CD14-positive monocyte (primary cell): ENCODE results near the gene CD74. TPM values are rescaled to one million over a fixed set of nuclear protein-coding genes. Genes with fewer than 3 reads are reported as not detected.

Experiments used
- DNase-seq, 3 donors: peaks; one replicate each; pipeline ENCODE4 v3.0.0-alpha.2; 2011 to 2022
- H2AFZ ChIP-seq: 2 replicates; pipeline ENCODE4 v1.6.0; 2012; ENCODE audit warnings: mild to moderate bottlenecking, low read depth, low read length, inconsistent platforms; ENCODE audit not compliant: insufficient read depth, poor library complexity, severe bottlenecking
- H3K27ac ChIP-seq, 2 donors: 1 replicate in 1 of 2; 2 replicates in 1 of 2; pipeline ENCODE4 v1.5.1; 2012 to 2013; ENCODE audit warnings: low read length in 2 of 2, control low read depth in 1 of 2, inconsistent platforms in 1 of 2, low read depth in 1 of 2, mild to moderate bottlenecking in 1 of 2
- H3K27me3 ChIP-seq, 2 donors: one replicate each; pipeline versions ENCODE4 v1.6.0 to v1.6.1; 2011 to 2013; ENCODE audit warnings: low read length in 2 of 2; ENCODE audit not compliant: control insufficient read depth in 2 of 2, insufficient read depth in 2 of 2
- H3K36me3 ChIP-seq, 2 donors: replicated peaks in 1 of 2; 1 replicate in 1 of 2; 2 replicates in 1 of 2; pipeline versions ENCODE4 v1.5.1 to v1.6.1; 2012 to 2013; ENCODE audit warnings: low read length in 2 of 2, control low read depth in 1 of 2, inconsistent platforms in 1 of 2, mild to moderate bottlenecking in 1 of 2; ENCODE audit not compliant: insufficient read depth in 2 of 2, control insufficient read depth in 1 of 2
- H3K4me1 ChIP-seq, 2 donors: 1 replicate in 1 of 2; 2 replicates in 1 of 2; pipeline versions ENCODE4 v1.5.1 to v1.6.1; 2012 to 2013; ENCODE audit warnings: low read length in 2 of 2, control low read depth in 1 of 2, inconsistent platforms in 1 of 2, mild to moderate bottlenecking in 1 of 2, moderate library complexity in 1 of 2; ENCODE audit not compliant: insufficient read depth in 2 of 2, control insufficient read depth in 1 of 2
- H3K4me2 ChIP-seq: replicated peaks from 2 replicates; pipeline ENCODE3; 2012; ENCODE audit warnings: low read length, moderate library complexity, mild to moderate bottlenecking; ENCODE audit not compliant: poor library complexity, severe bottlenecking; ENCODE audit errors: extremely low read depth
- H3K4me3 ChIP-seq, 3 experiments: fragments of 200-600 bp in 1 of 3; sonication (generic) in 1 of 3; replicated peaks in 1 of 3; 1 replicate in 2 of 3; 2 replicates in 1 of 3; pipeline ENCODE4 v1.5.1; 2011 to 2013; ENCODE audit warnings: low read length in 3 of 3, mild to moderate bottlenecking in 3 of 3, control low read depth in 2 of 3, low read depth in 2 of 3, inconsistent platforms in 1 of 3, moderate library complexity in 1 of 3
- H3K79me2 ChIP-seq: 2 replicates; pipeline ENCODE4 v1.6.0; 2012; ENCODE audit warnings: mild to moderate bottlenecking, control low read depth, inconsistent platforms, low read length, moderate library complexity; ENCODE audit not compliant: insufficient read depth
- H3K9ac ChIP-seq: 2 replicates; pipeline ENCODE4 v1.6.0; 2017; ENCODE audit warnings: low read length, mild to moderate bottlenecking; ENCODE audit not compliant: insufficient read depth, poor library complexity, severe bottlenecking
- H3K9me3 ChIP-seq, 2 donors: replicated peaks in 1 of 2; 1 replicate in 1 of 2; 2 replicates in 1 of 2; pipeline versions ENCODE4 v1.5.1 to v1.6.1; 2012 to 2013; ENCODE audit warnings: low read length in 2 of 2, control low read depth in 1 of 2; ENCODE audit not compliant: control insufficient read depth in 1 of 2, insufficient read depth in 1 of 2
- H4K20me1 ChIP-seq: 2 replicates; pipeline ENCODE4 v1.6.0; 2012; ENCODE audit warnings: mild to moderate bottlenecking, low read length, control low read depth, moderate library complexity; ENCODE audit not compliant: insufficient read depth
- H3K27ac Mint-ChIP-seq, 7 donors: one replicate each; pipeline ENCODE4 v1.8.0; 2020; ENCODE audit warnings: mild to moderate bottlenecking in 7 of 7, mixed read lengths in 7 of 7, moderate library complexity in 6 of 7, inconsistent platforms in 2 of 7
- H3K27me3 Mint-ChIP-seq, 3 donors: one replicate each; pipeline ENCODE4 v1.8.0; 2021 to 2022; ENCODE audit warnings: low read depth in 3 of 3, mild to moderate bottlenecking in 3 of 3, mixed read lengths in 3 of 3, moderate library complexity in 3 of 3, inconsistent platforms in 1 of 3
- H3K36me3 Mint-ChIP-seq, 2 donors: one replicate each; pipeline ENCODE4 v1.8.0; 2020; ENCODE audit warnings: mixed read lengths in 2 of 2, inconsistent platforms in 1 of 2, mild to moderate bottlenecking in 1 of 2
- H3K4me1 Mint-ChIP-seq: one replicate; pipeline ENCODE4 v1.8.0; 2020; ENCODE audit warnings: mild to moderate bottlenecking, mixed read lengths
- H3K4me3 Mint-ChIP-seq, 2 donors: one replicate each; pipeline ENCODE4 v1.8.0; 2020; ENCODE audit warnings: mild to moderate bottlenecking in 2 of 2, mixed read lengths in 2 of 2, moderate library complexity in 1 of 2
- H3K9me3 Mint-ChIP-seq, 7 donors: one replicate each; pipeline ENCODE4 v1.8.0; 2020 to 2022; ENCODE audit warnings: mixed read lengths in 7 of 7, mild to moderate bottlenecking in 6 of 7, moderate library complexity in 6 of 7, inconsistent platforms in 2 of 7
- WGBS: methylation state at CpG from one replicate; pipeline ENCODE4 v1.1.5; 2013; ENCODE audit warnings: missing lambda C conversion rate; ENCODE audit not compliant: insufficient coverage; 5-methylcytosine and 5-hydroxymethylcytosine counted together
- intact Hi-C, 2 donors: fragments of 100-400 bp; cut with micrococcal nuclease; formaldehyde crosslinking; loops; one replicate each; pipeline versions ENCODE4 v1.15.0 to v1.15.1; 2023
- polyA plus RNA-seq, 3 donors: library from polyadenylated mRNA; depleted of rRNA in 1 of 3; unstranded in 2 of 3; stranded (reverse) in 1 of 3; fragments of 300-500 nt in 2 of 3; fragments of >200 nt in 1 of 3; fragmentation: Illumina TruSeq in 2 of 3; gene quantifications; 1 replicate in 2 of 3; 2 replicates in 1 of 3; pipeline ENCODE4 v1.2.3, GENCODE V29; 2012 to 2021
- TF ChIP-seq, protein P1 (sequence below): fragments of 200-600 bp; IDR thresholded peaks from one replicate; pipeline ENCODE4 v1.8.0; 2022; ENCODE audit warnings: antibody characterized with exemption, mild to moderate bottlenecking

The CD74 gene
- polyA plus RNA-seq, 3 donors, result 3,498 to 7,550 (median 4,939) TPM

DNA sequence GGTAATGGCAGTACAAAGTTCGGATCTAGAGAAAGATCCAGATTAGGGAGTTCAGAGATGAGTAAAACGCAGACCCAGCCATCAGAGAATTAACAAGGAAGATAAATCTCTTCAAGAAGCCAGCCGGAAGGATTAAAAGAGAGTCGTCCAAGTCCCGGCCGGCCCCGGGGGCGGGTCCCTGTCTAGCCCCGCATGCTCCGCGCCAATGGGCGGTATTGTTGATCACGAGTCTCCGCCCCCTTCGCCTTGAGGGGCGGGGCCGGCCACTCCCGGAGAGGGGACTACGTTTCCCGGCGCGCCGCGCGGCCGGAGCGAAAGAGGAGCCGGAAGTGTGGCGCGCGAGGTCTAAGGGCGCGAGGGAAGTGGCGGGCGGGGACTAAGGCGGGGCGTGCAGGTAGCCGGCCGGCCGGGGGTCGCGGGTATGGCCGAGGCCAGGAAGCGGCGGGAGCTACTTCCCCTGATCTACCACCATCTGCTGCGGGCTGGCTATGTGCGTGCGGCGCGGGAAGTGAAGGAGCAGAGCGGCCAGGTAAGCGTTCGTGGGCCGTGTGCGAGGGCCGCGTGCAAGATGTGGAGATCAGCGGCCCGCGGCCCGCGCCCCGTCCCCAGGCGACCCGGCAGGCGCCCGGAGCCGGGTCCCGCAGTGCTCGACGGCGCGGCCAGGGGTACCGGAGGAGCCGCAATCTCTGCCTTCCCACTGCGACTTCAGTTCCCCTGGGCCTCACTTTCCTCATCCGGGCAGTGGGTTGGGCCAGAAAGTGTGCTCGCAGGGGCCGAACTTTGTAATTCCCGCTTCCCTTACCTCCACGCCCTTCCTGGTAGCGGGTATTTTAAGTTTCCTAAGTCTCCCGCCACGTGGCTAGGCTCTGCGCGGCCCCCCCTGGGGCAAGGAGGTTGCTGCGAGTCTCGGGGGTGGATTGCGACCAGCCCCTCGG is 55.1 kb downstream of the CD74 start, which contains the start of gene TCOF1:
TCOF1 (plus strand) TSS at position 372 of the 935 bp plus-strand sequence; CDS start at position 422, 50 bp downstream.
- peak within 1 kb of the TSS; percentile 85 for H3K9ac ChIP-seq
- Mint-ChIP-seq H3K27me3 (peaks cover 0 to 6% (median 3%) of the 10 kb centered on the region in 3 donors), H3K36me3 (peaks cover 24 to 29% of the 10 kb centered on the region in 2 donors), H3K4me3 (peak within 1 kb of the TSS; percentile 78 to 88), H3K9me3 (no peaks in the 10 kb centered on the region), H3K4me1 (peaks cover 36% of the 10 kb centered on the region), H3K27ac (peak within 1 kb of the TSS; percentile 61 to 87 (median 75))
- H3K9me3 ChIP-seq, result no peaks in the 10 kb centered on the region
- under 1% methylated on average over 83 of the region's 90 CpGs for WGBS
- peaks cover 17 to 28% of the 10 kb centered on the region in 2 donors for H3K36me3 ChIP-seq
- no peaks in the 10 kb centered on the region for H3K27me3 ChIP-seq
- H3K27ac ChIP-seq, result peak within 1 kb of the TSS; percentile 33 to 70
- peaks cover 10% of the 10 kb centered on the region for H4K20me1 ChIP-seq
- H3K4me3 ChIP-seq, result peak within 1 kb of the TSS; percentile 55 to 85 (median 77)
- peak within 1 kb of the TSS; percentile 84 for H2AFZ ChIP-seq
- H3K79me2 ChIP-seq, result peaks cover 30% of the 10 kb centered on the region
- DNase-seq, result peak; percentile 90 to 95 (median 94)
- intact Hi-C loops, result no loop called here
- H3K4me1 ChIP-seq, result peaks cover 25 to 28% of the 10 kb centered on the region in 2 donors
- TF ChIP-seq, protein P1, sequence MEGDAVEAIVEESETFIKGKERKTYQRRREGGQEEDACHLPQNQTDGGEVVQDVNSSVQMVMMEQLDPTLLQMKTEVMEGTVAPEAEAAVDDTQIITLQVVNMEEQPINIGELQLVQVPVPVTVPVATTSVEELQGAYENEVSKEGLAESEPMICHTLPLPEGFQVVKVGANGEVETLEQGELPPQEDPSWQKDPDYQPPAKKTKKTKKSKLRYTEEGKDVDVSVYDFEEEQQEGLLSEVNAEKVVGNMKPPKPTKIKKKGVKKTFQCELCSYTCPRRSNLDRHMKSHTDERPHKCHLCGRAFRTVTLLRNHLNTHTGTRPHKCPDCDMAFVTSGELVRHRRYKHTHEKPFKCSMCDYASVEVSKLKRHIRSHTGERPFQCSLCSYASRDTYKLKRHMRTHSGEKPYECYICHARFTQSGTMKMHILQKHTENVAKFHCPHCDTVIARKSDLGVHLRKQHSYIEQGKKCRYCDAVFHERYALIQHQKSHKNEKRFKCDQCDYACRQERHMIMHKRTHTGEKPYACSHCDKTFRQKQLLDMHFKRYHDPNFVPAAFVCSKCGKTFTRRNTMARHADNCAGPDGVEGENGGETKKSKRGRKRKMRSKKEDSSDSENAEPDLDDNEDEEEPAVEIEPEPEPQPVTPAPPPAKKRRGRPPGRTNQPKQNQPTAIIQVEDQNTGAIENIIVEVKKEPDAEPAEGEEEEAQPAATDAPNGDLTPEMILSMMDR, result no peak
- H3K4me2 ChIP-seq, result peak within 1 kb of the TSS; percentile 81

- H2AFZ ChIP-seq, result peak overlapping the region; percentile 84
- peaks cover 10% of the 10 kb centered on the region for H4K20me1 ChIP-seq
- peaks cover 17 to 20% of the 10 kb centered on the region in 2 donors for H3K36me3 Mint-ChIP-seq
- WGBS, result 64% methylated on average over 8 of the region's 10 CpGs
- peaks cover 33 to 36% of the 10 kb centered on the region in 2 donors for H3K4me1 ChIP-seq
- peaks cover 30% of the 10 kb centered on the region for H3K79me2 ChIP-seq
- no peaks in the 10 kb centered on the region for H3K9me3 Mint-ChIP-seq
- H3K4me3 ChIP-seq, result peak overlapping the region; percentile 55 to 85 (median 77)
- DNase-seq, result no peak
- intact Hi-C loops, result no loop called here
- peaks cover 8 to 20% of the 10 kb centered on the region in 2 donors for H3K36me3 ChIP-seq
- H3K27me3 ChIP-seq, result no peaks in the 10 kb centered on the region
- no peak overlapping the region for H3K9ac ChIP-seq
- peak overlapping the region; percentile 78 to 88 for H3K4me3 Mint-ChIP-seq
- H3K4me1 Mint-ChIP-seq, result peaks cover 45% of the 10 kb centered on the region
- H3K4me2 ChIP-seq, result peak overlapping the region; percentile 81
- peaks cover 1 to 6% (median 3%) of the 10 kb centered on the region in 3 donors for H3K27me3 Mint-ChIP-seq
- TF ChIP-seq, protein P1, result no peak
- H3K27ac ChIP-seq, result peak overlapping the region in 1 of 2 donors; percentile 70
- H3K9me3 ChIP-seq, result no peaks in the 10 kb centered on the region
- peak overlapping the region; percentile 61 to 86 (median 75) for H3K27ac Mint-ChIP-seq
Measured at GRCh38 chr5:150356575-150357294, 56.0 kb downstream of the CD74 start.
